GM18868 (cell line): ENCODE data around the gene KRTAP25-1.
A peak's percentile ranks its signal among the peaks of the same experiment; 100 is the strongest.

Experiments used
- ATAC-seq: cut with Tn5 transposase; IDR thresholded peaks from one replicate; pipeline ENCODE4 v1.9.1; 2021; ENCODE audit warnings: mild to moderate bottlenecking, moderate library complexity; ENCODE audit not compliant: unreplicated experiment

KRTAP25-1 gene, protein sequence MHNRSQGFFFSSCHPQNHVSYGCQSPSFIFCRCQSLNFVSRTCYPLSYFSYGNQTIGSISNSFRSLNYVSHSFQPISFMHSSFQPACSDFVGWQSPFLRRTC

DNA sequence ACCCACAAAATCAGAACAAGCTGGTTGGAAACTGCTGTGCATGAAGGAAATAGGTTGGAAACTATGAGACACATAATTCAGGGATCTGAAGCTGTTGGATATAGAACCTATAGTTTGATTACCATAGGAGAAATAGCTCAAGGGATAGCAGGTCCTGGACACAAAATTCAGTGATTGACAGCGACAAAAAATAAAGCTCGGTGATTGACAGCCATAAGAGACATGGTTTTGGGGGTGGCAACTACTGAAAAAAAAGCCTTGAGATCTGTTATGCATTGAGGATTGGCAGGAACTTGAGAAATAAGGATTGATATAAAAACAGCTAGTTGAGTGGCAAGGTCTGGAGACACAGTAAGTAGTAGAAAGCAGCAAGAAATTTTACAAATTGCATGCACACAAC, at the start of gene KRTAP25-1:
KRTAP25-1 (minus strand) TSS at position 300 of the 400 bp plus-strand sequence; CDS start at position 276, 24 bp downstream.
- no peak for ATAC-seq

DNA sequence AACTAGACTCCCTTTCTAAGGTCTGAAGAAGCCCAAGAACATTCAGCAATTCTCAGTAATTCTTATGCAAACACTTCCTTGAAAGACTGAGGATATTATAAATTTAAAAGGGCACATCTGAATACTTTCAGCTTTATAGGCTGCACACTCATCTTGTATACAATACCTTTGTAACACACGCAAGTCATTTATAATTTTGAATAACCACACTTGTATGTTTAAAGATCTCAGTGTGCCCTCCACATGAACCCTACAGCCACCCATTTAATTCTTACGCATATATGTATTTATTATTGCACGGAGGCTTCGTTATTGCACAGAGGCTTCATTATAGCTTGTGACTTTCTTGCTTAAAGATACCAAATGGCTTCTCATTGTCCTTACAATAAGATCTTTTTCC, 49.4 kb upstream of the KRTAP25-1 start:
- no peak for ATAC-seq

DNA sequence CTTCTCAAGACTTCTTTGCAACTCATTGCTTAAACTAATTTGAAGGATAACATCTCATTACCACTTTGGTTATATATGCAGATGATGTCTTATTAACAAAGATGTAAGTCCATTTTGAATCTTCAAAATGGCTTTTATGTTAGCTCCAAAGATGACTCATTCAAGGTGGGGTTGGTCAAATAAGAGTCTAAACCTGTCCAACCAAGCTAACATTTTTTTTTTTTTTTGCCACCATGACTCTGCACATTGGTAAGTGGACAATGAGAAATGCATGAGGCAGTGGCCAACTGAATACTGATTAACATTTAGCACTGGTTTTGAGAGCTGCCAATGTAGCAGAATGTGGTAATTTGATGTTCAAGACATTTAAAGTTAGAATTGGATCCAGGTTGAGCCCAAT, 48.5 kb upstream of the KRTAP25-1 start:
- ATAC-seq = no peak

DNA sequence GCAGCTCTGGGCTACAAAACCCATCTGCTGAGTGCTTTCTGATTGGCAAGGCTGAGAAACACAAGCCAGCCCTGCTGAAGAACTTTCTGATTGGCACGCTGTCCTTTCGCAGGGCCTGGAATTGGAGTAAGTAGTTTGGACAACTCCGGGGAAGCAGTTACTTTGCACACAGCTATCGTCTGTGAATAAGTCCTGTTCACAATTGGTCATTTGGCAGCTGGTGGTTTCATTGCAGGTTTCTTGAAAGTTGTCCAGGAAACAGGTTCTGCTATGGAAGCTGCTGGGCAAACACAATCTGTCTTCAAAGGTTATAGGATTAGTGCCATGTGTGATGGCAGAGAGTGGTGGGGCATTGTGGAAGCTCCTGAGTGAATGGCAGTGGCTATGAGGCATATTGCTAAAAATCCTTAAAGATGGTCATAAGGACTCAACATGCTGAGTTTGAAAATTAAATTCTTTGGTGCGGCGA, 48.0 kb upstream of the KRTAP25-1 start, which contains the start of gene KRTAP27-1:
KRTAP27-1 (minus strand) TSS at position 419 of the 469 bp plus-strand sequence; CDS start at position 393, 26 bp downstream.
- ATAC-seq = no peak

DNA sequence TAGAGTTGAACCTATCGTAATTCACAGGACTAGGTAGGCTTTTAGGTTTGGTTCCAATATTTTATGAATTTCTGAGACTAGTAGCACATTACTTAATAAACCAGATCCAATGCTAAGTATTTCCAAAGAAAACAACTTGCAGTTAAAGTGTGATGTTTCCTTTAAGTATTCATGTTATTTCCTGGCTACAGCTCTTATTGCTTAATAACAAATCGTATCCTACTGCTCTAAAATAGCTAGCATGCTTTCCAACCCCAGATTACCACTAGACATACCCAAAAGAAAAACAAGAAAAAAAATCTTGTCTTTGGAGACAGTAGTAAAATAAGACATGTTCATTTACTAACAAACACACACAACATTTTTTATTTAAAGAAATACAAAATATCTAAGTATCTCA, 47.3 kb upstream of the KRTAP25-1 start:
- no peak for ATAC-seq

DNA sequence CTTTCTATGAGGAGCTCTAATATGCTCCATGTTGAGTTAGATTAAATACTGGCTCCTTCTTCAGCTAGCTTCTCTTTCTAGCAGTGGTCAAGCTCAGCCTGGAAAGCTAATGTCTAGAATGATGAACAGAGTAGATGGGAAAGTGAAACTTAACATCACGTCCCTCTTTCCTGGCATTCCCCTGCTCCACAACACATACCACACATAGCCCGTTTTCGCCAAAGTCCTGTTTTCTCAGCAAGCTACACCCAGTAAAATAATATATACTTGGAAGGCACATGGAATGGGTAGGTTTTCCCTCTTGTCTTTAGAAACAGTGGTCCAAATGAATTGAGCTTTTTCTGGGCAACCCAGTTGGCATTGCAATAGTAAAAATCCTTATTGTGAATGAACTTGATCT, 44.4 kb upstream of the KRTAP25-1 start:
- no peak for ATAC-seq

DNA sequence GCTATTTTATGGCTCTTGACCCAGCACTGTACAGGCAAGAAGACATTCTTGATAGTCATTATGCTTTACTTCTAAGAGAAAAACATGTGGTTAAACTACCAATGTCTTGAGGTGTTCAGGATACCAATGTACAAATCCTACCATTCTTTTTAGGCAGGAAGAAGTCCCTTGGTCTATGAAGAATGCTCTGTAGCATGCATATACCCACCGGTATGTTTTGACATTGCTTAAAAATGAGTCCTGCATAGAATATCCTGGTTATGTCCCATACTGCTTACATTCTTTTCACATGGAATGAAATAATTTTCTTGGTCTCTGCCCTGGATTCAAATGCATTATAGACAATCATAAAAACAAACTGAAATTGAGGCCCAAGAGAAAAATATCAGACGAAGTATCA, 43.4 kb upstream of the KRTAP25-1 start:
- no peak for ATAC-seq

DNA sequence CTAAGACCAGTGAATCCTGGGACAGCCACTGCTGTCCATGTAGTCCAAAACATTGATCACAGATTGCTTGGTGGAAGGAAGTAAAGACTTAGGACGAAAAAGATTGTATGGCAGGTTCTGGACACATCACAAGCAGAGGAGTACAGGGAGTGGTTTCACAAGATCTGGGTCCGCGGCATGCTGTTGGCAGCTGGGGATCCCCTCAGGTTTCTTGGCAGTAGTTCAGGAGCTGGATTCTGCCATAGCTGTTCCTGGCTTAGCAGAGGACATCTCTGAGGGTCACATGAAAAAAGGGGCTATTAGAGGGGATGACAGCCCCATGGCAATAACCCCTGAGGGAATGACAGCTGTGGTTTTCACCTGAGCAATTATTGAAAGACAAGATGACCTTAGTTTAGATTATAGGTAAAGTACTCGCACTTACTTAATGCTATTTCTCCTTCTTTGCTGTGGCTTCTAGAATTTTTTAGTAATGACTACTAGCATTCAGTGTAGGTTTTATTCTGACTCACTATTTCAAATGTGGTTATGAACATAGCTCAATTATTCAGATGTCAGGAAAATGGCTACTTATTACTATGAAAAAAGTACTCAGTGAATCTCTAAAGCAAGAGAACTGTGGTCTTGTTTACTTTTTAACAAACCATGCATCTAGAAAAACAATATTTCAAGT, 40.0 kb upstream of the KRTAP25-1 start:
- no peak for ATAC-seq

DNA sequence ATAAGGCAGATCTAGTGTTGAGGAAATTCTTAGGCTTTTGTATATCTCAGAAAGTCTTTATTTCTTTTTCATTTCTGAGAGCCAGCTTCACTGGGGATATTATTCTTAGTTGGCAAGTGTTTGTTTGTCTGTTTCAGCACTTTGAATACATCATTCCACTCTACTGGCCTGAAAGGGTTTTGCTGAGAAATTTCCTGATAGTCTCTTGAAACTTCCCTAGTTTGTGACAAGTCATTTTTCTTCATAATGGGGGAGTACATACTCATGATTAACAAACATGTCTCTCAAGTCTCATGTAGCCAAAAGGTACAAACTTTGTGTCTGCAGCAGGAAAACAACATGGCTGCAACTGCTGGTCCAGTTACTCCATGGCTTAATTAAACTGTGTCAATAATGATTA, 37.1 kb upstream of the KRTAP25-1 start:
- no peak for ATAC-seq

DNA sequence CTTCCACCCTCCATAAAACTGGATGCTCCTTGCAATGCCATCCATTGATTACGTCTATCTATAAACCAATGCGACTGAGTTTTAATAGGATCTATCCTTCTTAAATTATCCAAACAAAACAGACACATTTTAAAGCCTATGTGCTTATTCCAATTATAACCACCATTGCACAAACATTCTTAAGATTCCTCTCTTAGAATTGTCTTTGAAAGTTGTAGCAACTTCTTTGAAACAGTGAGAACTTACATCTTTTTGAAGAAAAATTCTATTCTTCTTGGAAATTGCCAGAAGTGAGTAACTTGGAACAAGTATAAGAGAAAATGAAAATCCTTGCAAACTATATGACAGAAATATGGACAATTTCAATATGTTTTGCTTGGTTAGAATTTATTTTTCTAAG, 30.9 kb upstream of the KRTAP25-1 start, which contains the start of gene KRTAP26-1:
KRTAP26-1 (minus strand) TSS at position 101 of the 400 bp plus-strand sequence. CDS start 280 bp downstream, outside the sequence.
- no peak for ATAC-seq

DNA sequence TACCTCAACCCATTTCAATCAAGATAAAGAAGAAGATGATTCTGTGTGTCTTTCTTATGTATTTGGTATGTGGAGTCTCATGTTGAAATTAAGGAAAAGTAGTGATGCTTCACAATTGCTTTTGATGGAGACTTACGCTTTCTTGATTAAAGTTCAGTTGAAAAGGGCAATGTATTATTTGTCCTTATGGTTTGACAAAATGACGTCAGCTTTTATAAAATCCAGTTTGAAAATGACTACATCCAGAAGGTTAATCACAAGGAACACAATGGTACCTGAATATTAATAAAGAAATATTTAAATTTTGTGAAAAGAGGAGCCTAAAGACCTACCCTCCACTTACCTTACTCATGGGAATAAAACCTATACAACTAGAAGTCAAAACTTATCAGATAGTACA, 26.4 kb upstream of the KRTAP25-1 start:
- no peak for ATAC-seq

DNA sequence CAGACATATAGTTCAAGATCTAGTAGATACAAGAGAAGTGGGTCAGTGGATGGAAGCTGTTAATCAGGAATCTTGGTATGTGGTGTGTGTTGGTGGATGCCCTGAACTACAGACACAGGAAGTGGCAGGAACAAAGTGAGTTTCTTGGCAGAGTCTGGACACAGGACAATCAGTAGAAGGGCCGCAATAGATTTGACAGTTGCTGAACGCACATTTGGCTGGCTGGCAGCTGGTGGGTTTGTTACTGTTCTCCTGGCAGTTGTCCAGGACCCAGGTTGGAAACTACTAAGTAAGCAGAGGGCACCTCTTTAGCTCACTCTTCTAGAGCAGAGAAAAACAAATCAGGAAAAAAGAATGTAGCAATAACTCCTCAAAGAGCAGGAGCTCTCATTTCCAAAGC, 17.6 kb upstream of the KRTAP25-1 start:
- no peak for ATAC-seq

DNA sequence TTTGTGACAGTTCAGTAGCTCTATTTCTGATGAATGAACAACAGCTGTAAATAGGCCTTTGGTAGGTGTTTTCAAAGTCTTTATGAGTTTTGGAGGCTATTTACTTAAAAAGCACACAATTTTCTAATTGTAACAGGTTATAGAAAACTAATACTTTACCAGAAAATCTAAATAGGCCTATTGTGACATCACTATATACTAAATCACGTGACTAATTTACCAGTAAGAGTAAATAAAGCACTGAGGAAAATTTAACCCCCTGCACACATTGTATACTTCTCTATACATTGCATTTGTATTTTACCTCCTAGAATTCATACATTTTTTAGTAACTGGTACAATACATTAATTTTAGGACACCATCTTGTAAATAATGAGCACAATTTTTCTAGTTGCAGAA, 15.8 kb upstream of the KRTAP25-1 start:
- no peak for ATAC-seq

DNA sequence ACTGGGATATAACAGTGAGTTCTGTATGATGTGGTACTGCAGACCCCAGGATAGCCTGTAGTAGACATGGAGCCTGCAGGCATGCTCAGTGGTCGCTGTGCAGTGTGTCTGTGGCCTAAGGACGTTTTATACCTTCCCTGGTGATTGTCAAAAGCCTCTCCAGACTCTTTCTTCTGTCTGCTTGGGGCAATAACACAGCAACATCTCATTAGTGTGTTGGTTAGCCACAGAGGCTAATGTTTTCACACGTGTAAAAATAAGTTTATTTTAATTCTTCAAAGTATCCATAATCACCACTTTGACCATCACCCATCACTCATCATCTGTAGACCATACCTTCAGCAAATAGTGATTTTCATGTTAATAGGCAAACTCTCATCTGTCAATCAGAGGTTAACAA, 6.5 kb downstream of the KRTAP25-1 start, which contains the start of gene KRTAP24-1:
KRTAP24-1 (minus strand) TSS at position 101 of the 400 bp plus-strand sequence; CDS start at position 83, 18 bp downstream.
- ATAC-seq = no peak

DNA sequence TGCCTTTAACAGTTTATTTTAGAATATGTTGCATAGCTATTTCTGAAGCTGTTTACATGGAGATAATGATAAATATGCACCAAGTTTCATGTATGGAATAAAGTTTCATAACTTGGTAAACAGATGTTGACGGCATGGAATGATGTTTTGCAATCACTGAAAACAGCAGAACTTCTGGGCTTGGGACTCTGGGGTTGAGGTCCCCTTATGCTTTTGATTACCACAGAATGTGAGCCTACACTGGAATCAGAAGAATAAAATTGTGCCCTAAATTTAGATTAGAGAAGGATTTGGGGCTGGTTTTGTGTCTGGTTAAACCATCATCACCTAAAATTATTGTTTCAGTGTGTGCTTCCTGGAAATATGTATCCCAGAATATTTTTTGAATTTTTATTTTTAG, 17.7 kb downstream of the KRTAP25-1 start:
- no peak for ATAC-seq

DNA sequence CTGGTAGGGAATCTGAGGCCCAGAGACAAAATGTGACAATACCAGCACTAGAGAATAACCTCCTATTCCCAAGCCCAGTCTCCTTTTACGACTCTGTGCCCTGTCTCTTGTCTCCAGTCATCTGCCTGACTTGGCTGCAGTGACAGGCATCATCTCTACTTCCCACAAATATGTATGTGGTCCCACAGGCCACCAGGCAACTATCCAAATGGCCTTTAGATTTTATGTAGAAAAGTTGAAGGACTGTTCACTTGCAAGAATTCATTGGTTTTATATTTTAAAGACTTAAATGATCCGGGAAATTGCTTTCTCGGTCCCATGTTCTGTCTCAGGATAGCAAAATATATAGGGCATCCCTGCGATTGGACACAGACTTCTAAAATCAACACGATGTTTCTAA, 18.2 kb downstream of the KRTAP25-1 start:
- ATAC-seq = no peak

DNA sequence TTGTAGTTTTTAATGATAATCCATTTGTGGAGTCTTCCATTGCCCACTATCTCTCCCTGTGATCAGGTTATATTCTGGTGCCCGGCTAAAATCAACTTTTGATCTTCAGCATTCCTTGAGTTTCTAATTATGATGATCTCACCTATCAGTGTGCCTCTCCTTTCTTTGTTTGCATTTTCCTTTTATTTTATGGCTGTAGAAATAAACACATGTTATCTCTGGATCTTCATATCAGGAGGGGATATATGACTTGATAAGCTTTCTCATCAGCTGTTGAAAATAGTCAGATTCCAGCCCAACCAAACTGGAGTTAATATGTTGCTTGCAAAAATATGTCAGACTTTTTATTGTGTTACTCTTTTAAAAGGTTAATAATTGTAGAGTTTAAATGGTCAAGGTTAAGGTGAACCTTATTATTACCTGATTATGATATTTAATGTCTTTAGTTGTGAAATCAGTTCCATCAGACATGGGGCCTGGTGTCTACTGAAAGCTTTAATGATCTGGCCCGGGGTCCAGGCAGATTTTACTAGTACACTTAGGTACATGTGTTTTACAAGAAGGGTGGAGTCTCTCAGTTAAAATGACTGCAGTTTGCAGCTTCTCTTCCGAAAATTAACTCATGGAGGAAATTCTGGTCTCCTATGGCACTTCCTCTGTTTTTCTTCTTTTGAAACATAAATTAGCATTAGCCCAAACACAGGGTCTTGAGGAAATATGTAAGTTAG, 19.3 kb downstream of the KRTAP25-1 start:
- ATAC-seq = no peak

DNA sequence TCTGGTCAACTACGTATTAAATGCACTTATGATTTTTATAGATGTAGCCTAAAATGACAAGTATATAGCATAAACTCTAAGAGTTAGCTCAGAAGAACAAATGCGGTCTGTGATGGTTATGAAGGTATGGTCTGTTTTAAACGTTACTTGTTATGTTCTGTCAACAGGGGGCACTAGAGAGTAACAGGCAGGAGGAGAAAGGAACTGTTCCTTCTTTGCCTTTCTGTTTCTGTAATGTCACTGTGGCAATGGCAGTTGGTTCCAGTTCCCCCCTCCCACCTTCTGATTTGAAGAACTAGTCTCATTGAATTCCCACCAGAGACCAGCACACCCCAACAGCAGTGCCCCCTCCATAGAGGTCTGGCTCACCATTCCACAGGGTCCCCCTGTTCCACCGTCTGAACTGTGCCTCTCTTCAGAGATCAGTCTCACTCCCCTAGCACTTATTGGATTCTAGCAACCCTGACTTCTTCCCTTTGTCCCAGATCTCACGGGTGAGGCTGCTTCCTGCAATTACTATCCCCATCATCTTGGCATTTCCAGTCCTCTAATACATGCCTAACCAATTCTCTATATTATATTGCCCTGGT, 20.6 kb downstream of the KRTAP25-1 start:
- peak; percentile 47 for ATAC-seq

DNA sequence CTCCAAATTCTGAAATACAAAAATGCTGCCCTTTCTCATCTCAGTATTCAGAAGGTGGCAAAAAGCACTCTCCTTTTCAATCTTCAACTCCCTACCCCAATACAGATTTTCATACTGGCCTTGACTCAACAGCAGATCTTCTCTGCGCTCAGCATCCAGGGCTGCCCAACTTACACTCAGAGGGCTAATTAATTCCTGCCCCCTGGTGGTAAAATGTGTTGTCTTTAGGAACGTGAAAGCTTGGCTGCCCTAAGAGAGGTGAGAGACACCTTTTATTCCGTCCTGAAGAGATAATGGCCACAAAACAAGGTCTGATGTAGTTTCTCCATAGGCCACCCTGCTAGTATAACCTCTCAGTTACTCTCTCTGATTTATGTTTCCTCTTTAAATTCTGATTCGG, 31.5 kb downstream of the KRTAP25-1 start:
- ATAC-seq = no peak

DNA sequence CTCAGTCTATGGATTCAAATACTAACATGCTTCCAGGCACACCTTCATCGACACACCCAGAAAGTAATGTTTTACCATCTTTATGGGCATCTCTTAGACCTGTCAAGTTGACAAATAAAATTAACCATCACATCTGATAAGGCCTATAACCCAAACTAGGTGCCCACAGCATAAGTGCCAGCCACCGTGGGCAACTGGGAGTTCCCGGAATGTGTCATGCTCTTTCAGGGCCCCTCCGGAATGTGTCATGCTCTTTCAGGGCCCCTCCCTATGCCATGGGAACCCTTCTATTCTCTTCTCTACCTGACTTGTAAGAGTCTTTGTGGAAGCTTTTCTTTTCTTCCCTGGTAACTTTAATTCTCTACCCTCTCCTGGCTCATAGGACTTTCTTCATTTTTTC, 33.2 kb downstream of the KRTAP25-1 start:
- no peak for ATAC-seq

DNA sequence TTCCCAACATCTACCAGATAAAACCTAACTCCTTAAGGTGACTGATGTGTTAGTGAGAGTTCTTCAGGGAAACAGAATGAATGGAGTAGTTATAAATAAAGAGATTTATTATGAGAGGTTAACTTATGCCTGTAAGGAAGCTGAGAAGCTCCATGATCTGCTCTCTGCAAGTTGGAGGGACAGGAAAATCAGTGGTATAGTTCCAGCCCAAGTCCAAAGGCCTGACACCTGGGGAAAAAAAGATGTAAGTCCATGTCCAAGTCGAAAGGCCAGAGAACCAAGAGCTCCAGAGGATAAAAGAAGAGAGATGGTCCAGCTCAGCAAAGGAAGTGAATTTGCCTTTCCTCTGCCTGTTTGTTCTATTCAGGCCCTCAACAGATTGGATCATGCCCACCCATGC, 33.6 kb downstream of the KRTAP25-1 start:
- ATAC-seq = no peak
